Measurements from ENCODE around the gene TRPM5.

TRPM5 gene

GRCh38 chr11:2401436-2401984 is 42.8 kb downstream of the TRPM5 start:
- no peak for DNase-seq

- DNase-seq, result no peak
Observed at GRCh38 chr11:2400762-2401435, 43.4 kb downstream of the TRPM5 start.

GRCh38 chr11:2400069-2400761 is 44.1 kb downstream of the TRPM5 start, which contains the start of gene TSSC4:
Gene TSSC4, plus strand, starts transcription at chr11:2400750. Its CDS starts 1,884 bp downstream, at chr11:2402634.
- DNase-seq, result peak; percentile 90

- DNase-seq, result no peak
Observed at GRCh38 chr11:2399488-2400068, 44.7 kb downstream of the TRPM5 start.

GRCh38 chr11:2398664-2399355 is 45.5 kb downstream of the TRPM5 start:
- no peak for DNase-seq

GRCh38 chr11:2397005-2397404 is 47.3 kb downstream of the TRPM5 start:
- no peak for DNase-seq

- no peak for DNase-seq
Observed at GRCh38 chr11:2396471-2396870, 47.8 kb downstream of the TRPM5 start.

- no peak for DNase-seq
Observed at GRCh38 chr11:2395856-2396255, 48.5 kb downstream of the TRPM5 start.

- DNase-seq, result no peak
Observed at GRCh38 chr11:2395211-2395730, 49.0 kb downstream of the TRPM5 start.

- no peak for DNase-seq
Observed at GRCh38 chr11:2394818-2395105, 49.6 kb downstream of the TRPM5 start.

Measured in GOT3 (cell line).